ENCODE measurements around the gene JAML.

JAML gene

DNA sequence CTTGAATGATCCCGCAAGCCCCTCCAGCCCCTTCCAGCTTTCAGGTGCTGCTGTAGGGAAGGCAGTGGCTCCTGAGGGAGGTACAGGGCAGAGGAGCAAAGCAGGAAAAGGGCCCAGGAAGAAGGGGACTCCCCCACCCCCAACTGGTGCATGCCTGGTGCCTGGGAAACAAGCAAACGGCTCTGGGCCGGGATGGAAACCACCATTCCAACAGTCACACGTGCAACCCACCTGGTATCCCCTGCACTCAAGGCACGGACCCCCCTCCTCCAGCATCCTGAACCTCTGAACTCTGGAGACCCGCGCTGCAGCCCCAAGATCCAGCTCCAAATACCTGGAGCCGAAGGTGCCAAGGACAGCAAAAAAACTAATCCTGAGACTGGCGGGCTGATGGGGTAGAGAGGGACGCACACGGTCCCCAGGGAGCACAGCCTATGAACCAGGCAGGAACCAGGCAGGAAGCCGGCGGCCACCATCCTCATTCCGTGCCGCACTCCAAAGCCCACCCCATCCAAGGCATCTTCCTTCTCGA, 72.7 kb downstream of the JAML start:
- in situ Hi-C loops (cut with MboI; ENCODE audit: low sequenced_read_pairs): no loop called here

- in situ Hi-C loops (cut with MboI; ENCODE audit: low sequenced_read_pairs): no loop called here
Observed at GRCh38 chr11:118151431-118151830, 73.4 kb downstream of the JAML start.

- in situ Hi-C loops (cut with MboI; ENCODE audit: low sequenced_read_pairs): no loop called here
Observed at GRCh38 chr11:118149493-118149892, 75.3 kb downstream of the JAML start.

GRCh38 chr11:118148856-118149255, 76.0 kb downstream of the JAML start:
- in situ Hi-C loops (cut with MboI; ENCODE audit: low sequenced_read_pairs): no loop called here

- in situ Hi-C loops (cut with MboI; ENCODE audit: low sequenced_read_pairs): no loop called here
Observed at GRCh38 chr11:118148240-118148639, 76.6 kb downstream of the JAML start.

GRCh38 chr11:118147502-118147901, 77.3 kb downstream of the JAML start:
- in situ Hi-C loops (cut with MboI; ENCODE audit: low sequenced_read_pairs): no loop called here

DNA sequence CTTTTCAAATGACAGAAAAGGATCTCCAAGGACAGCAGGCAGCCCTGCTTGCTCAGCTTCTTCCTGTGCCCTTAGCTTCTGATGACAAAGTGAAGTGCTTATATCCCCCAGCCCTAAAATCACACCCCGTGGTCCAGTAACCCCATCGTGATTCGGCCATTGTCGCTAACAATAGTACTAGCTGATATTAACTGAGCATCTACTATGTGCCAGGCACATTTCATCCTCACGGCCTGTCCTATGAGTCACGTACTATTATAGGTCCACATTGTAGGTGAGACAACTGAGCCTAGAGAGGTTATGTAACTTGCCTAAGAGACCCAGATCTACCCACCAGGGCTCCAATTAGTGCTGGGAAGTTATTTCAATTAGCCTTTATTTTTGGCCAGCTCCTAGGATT, 78.3 kb downstream of the JAML start:
- in situ Hi-C loops (cut with MboI; ENCODE audit: low sequenced_read_pairs): no loop called here

- in situ Hi-C loops (cut with MboI; ENCODE audit: low sequenced_read_pairs): no loop called here
Observed at GRCh38 chr11:118145285-118146227, 79.3 kb downstream of the JAML start.

- in situ Hi-C loops (cut with MboI; ENCODE audit: low sequenced_read_pairs): no loop called here
Observed at GRCh38 chr11:118144301-118145268, 80.2 kb downstream of the JAML start.

Measured in HL-60/S4 (cell line).